DMS79 (cell line): ENCODE results near the gene DDIT4L.
"Not testable (repeated sequence)": the region's sequence is repeated elsewhere in the genome, so short reads cannot be mapped to it uniquely, and the experiment has no call there.

Source experiments
- DNase-seq: peaks from one replicate; lab custom pipeline; 2025; lab: John Stamatoyannopoulos, UW

Gene DDIT4L

DNA sequence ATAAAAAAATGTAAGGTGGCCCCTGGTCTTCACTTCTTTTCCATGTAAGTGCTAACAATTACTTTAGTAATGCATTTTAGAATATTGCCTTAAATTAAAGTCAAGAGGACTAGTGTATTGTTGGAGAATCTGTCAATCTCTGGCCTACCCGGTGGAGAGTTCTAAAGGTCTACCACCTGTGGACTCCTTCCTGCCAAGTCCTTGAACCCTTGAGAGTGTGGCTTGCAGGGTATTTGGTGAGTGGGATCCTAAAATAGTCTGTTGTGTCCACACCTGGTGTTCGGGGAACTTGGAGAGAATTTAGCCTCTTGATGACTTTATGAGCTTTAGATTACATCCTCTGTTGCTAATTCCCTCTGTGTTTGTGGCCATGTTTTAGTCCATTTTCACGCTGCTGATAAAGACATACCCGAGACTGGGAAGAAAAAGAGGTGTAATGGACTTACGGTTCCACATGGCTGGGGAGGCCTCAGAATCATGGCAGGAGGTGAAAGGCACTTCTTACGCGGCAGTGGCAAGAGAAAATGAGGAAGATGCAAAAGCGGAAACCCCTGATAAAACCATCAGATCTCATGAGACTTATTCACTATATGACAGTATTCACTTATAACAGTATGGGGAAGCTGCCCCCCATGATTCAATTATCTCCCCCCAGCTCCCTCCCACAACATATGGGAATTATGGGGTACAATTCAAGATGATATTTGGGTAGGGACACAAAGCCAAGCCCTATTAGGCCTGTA lies 23.8 kb downstream of the DDIT4L start:
- no peak for DNase-seq

DNA sequence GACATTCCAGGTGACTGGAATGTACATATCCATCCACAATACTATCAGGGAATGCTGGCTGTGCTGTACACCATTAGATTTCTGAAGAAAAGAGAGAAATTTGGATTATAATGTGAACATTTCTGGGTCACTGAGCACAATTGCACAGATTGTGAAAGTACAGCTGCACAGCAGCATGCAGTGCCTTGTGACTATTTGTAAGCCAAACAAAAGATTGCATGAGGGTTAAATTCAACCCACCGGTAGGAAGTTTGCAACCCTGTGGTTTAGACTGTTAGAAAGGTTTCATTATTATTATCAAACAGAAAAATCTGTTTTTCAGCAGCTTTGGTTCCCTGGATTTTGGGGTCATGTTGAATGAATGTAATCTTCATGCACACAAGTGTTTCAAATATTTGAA lies 24.5 kb downstream of the DDIT4L start:
- no peak for DNase-seq

DNA sequence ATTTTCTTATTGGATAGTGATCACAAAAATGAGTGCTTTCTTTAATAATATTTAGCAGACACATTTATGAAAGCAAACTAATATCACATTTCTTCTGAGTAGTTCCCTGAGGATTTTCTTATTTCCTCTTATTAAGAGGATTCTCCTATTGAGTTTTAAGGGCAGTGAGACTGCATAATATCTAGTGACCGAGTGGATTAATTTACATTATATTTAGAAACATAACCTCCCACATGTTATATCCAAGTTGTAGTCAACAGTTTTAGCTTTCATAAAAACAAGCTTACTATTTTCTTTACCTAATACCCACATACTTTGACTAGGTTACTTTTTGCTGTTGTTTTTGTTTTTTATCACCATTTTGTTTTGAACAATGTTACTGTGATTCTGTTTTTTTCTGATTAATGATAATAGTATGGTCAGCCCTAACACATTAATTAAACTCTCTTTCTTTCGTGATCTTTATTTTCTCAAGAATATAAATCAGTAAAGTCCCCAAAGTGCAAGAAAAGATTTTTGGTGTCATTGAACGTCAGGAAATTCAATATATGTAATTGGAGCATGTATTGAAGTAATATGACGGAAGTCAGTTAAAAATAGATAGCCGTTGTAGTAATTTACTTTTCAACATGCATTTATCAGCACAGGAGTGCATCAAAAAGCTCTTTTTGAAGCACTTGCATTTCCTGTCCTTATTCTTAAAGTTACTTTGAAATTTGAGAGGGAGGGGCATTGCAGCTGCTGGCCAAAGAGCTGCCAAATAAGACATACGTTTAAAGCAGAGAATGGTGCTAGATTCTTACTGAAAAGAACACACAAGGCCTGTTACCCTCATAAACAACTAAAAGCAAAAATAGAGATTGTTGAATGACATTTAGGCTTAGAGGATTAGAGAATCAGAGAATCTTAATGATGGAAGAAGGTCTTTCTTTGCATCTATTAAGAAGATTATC lies 25.2 kb downstream of the DDIT4L start:
- DNase-seq = no peak

DNA sequence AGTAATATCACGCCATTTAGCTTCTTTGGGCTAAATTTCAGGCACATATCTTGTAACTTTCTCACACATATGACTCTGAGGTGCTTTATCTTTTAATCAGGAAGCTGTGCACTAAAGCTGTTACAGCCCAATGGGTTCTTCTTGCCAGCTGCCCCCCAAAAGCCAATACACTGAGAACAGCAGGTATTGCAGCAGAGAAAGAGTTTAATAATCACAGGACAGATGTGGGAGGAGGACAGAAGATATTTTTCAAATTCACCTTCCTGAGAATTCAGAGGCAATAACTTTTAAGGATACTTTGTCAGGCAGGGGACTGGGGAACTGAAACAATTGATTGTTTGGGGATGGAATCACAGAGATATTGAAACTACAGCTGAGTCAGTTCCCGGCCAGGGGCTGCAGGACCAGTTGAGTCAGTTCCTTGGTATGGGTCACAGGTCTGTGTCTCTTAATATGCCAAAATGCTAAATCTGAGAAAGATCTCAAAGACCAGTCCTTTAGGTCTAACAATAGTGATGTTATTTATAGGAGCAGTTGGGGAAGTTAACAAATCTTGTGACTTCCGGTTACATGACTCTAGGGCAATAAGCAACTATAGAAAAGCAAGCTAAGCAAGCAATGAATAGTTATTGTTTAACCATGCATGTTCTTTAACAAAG lies 28.1 kb downstream of the DDIT4L start:
- no peak for DNase-seq

DNA sequence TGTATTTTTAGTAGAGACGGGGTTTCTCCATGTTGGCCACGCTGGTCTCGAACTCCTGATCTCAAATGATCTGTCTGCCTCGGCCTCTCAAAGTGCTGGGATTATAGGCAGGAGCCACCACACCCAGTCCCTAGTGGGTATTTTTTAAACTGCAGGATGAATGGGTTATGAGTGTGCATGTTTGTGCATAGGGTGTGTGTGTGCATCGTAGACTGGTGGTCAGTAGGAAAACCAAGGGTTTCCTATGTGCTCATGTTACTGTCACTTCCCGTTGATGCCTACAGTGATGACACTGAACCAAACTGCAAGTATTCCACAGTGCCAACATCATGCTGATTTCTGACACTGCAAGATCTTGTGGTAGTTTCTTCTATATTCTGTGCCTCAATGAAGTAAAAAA lies 41.1 kb downstream of the DDIT4L start:
- no peak for DNase-seq

DNA sequence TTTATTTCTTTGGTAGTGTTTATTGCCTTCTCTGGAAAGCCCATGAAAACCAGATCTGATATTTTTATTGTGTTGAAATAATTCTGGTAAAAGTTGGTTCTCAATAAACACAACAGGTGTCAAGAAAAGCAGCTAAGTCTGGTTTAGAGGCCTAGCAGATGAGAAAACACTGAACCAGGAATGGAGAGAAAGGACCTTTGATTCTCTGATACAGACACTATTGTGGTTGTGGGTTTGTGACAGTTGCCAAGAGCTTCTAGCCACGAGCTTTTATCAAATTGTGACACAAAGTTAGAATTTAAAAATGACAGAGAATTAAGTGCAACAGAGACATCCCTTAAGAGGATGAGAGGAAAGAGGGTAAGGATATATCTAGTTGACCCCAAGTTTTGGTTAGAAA lies 42.6 kb downstream of the DDIT4L start:
- DNase-seq = no peak

DNA sequence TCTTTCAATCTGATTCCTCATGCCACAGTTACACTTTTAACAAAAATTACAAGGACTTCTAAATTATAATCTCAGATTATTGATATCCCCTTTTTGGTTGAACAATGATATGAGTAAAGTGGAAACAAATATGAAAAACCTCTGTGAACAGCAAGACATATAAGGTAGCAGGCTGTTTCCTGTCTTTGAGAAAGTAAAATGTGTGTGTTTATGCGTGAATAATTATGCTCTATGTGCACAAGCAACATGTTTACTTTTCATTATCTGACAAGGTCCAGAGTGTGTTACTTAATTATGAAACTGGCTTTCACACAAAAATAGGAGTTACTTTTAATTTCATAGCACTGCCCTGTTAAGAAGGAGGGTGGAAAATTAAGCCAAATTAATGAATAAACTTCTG lies 43.1 kb downstream of the DDIT4L start:
- no peak for DNase-seq

DNA sequence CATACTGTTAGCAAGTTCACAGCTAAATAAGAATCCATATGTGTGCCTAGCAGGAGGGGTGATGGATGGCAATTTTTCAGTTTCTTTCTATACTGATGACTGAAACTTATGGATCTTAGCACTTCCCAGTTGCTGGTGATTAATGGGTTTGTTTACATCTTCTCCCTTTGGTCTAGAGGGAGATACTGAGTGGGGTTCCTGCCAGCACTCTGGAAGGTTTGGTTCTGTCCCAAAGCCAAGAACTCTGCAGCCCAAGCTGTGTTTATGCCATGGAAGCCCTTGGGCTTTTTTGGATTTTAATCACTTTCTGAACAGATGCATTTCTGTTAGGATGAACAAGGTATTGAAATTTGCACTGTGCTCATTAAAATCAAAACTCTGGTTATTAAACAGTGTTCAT lies 43.5 kb downstream of the DDIT4L start:
- no peak for DNase-seq

DNA sequence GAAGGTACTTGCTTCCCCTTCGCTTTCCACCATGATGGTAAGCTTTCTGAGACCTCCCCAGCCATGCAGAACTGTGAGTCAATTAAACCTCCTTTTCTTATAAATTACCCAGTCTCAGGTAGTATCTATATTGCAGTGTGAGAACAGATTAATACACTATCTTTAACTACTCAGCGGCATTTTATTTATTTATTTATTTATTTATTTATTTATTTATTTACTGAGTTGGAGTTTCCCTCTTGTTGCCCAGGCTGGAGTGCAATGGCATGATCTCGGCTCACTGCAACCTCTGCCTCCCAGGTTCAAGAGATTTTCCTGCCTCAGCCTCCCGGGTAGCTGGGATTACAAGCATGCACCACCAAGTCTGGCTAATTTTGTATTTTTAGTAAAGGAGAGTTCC lies 52.9 kb downstream of the DDIT4L start:
- DNase-seq = not testable (repeated sequence)
